Suprapubic skin (tissue), 4 donors: ENCODE results near the gene JADE3.

ENCODE experiments used
- CTCF ChIP-seq, 2 donors: fragments of 200-600 bp in 1 of 2; fragments of 450-650 bp in 1 of 2; sonication (generic) in 1 of 2; IDR thresholded peaks; one replicate each; pipeline ENCODE4 v1.5.1; 2016 to 2019; ENCODE audit warnings: antibody characterized with exemption in 2 of 2, mild to moderate bottlenecking in 1 of 2, moderate library complexity in 1 of 2
- POLR2A ChIP-seq, 2 donors: fragments of 450-650 bp; IDR thresholded peaks; one replicate each; pipeline ENCODE4 v1.6.1; 2017; ENCODE audit warnings: antibody characterized with exemption in 2 of 2, mild to moderate bottlenecking in 2 of 2, moderate library complexity in 2 of 2
- POLR2AphosphoS5 ChIP-seq, 3 donors: sonication (generic); formaldehyde crosslinking; IDR thresholded peaks; one replicate each; pipeline ENCODE4 v1.6.1; 2017; ENCODE audit warnings: antibody characterized with exemption in 3 of 3

GRCh38 chrX:46953137-46953527 is 40.9 kb downstream of the JADE3 start:
- TF ChIP-seq POLR2A (IDR thresholded peaks at IDR 0.05) (no peak), CTCF (IDR thresholded peaks at IDR 0.05) (no peak), POLR2AphosphoS5 (IDR thresholded peaks at IDR 0.05) (no peak)
